PC-9 (cell line): Measurements from ENCODE around the gene KCNE1. TPM values are rescaled to one million over a fixed set of nuclear protein-coding genes. Genes with fewer than 3 reads are reported as not detected.
"Not testable (repeated sequence)": the region's sequence is repeated elsewhere in the genome, so short reads cannot be mapped to it uniquely, and the experiment has no call there.

Source experiments
- BruUV-seq: library from RNA; stranded (reverse); fragments of 400-500 nt; replicated peaks from 2 replicates; lab custom pipeline; 2021; lab: Mats Ljungman, UMichigan
- CTCF ChIA-PET: fragments of 300-600 bp; sonication (Branson Sonifier 250); formaldehyde crosslinking; loops from one replicate; lab custom pipeline; 2022; ENCODE audit warnings: antibody characterized with exemption; lab: Charles Lee
- POLR2A ChIA-PET: fragments of 300-600 bp; sonication (Branson Sonifier 250); formaldehyde crosslinking; loops from one replicate; lab custom pipeline; 2022; ENCODE audit warnings: antibody characterized with exemption; ENCODE audit not compliant: unreplicated experiment; lab: Charles Lee
- DNase-seq, 2 experiments: peaks; one replicate each; pipeline versions ENCODE4 v3.0.0 to v3.0.0-alpha.2; 2015 to 2022; ENCODE audit warnings: mixed read lengths in 1 of 2
- H2AFZ ChIP-seq: fragments of 200-600 bp; sonication (generic); 2 replicates; pipeline ENCODE4 v1.8.1; 2017; ENCODE audit warnings: antibody characterized with exemption
- H3F3A ChIP-seq: fragments of 200-600 bp; sonication (generic); 2 replicates; pipeline ENCODE4 v1.8.1; 2017; ENCODE audit warnings: antibody characterized with exemption, mild to moderate bottlenecking, low read depth; ENCODE audit not compliant: insufficient read depth
- H3K27ac ChIP-seq: fragments of 200-600 bp; sonication (generic); 2 replicates; pipeline ENCODE4 v1.6.1; 2016; ENCODE audit warnings: mixed run types
- H3K27me3 ChIP-seq: fragments of 200-600 bp; sonication (generic); 2 replicates; pipeline ENCODE4 v1.6.1; 2016; ENCODE audit warnings: low read depth, mixed run types; ENCODE audit not compliant: insufficient read depth
- H3K36me3 ChIP-seq: fragments of 200-600 bp; sonication (generic); 2 replicates; pipeline ENCODE4 v1.6.1; 2016; ENCODE audit warnings: low read depth, mixed run types
- H3K4me1 ChIP-seq: fragments of 200-600 bp; sonication (generic); replicated peaks from 2 replicates; pipeline ENCODE4 v1.6.1; 2016; ENCODE audit warnings: mixed run types; ENCODE audit not compliant: insufficient read depth
- H3K4me2 ChIP-seq: fragments of 200-600 bp; sonication (generic); 2 replicates; pipeline ENCODE4 v1.6.1; 2017; ENCODE audit warnings: mixed run types
- H3K4me3 ChIP-seq: fragments of 200-600 bp; sonication (generic); 2 replicates; pipeline ENCODE4 v1.6.1; 2016; ENCODE audit warnings: mixed run types
- H3K79me2 ChIP-seq: fragments of 200-600 bp; sonication (generic); 2 replicates; pipeline ENCODE4 v1.6.1; 2017; ENCODE audit warnings: low read depth, mixed run types
- H3K9me2 ChIP-seq: fragments of 200-600 bp; sonication (generic); 2 replicates; pipeline ENCODE4 v1.8.1; 2017; ENCODE audit warnings: mild to moderate bottlenecking; ENCODE audit not compliant: insufficient read depth
- H3K9me3 ChIP-seq: fragments of 200-600 bp; sonication (generic); 2 replicates; pipeline ENCODE4 v1.8.1; 2016; ENCODE audit warnings: low read depth; ENCODE audit not compliant: insufficient read depth
- H4K20me1 ChIP-seq: fragments of 200-600 bp; sonication (generic); 2 replicates; pipeline ENCODE4 v1.8.1; 2017; ENCODE audit not compliant: insufficient read depth
- EZH2 ChIP-seq: fragments of 200-600 bp; sonication (generic); IDR thresholded peaks from 2 replicates; pipeline ENCODE4 v1.8.0; 2017; ENCODE audit warnings: antibody characterized with exemption, low read depth
- intact Hi-C: fragments of 100-400 bp; cut with micrococcal nuclease; formaldehyde crosslinking; loops from one replicate; pipeline ENCODE4 v1.10.0; 2022; ENCODE audit not compliant: unreplicated experiment
- total RNA-seq: library from RNA; stranded (reverse); gene quantifications from 2 replicates; pipeline ENCODE4 v1.2.3, GENCODE V29; 2021
- TF ChIP-seq, protein P1 (sequence below): fragments of 200-600 bp; sonication (generic); conservative IDR thresholded peaks from 2 replicates; pipeline ENCODE4 v1.6.1; 2017; ENCODE audit warnings: mixed run types, antibody characterized with exemption, mild to moderate bottlenecking, moderate library complexity

KCNE1 gene
- total RNA-seq, 1 experiment from 2014 or later = 0.31 TPM

DNA sequence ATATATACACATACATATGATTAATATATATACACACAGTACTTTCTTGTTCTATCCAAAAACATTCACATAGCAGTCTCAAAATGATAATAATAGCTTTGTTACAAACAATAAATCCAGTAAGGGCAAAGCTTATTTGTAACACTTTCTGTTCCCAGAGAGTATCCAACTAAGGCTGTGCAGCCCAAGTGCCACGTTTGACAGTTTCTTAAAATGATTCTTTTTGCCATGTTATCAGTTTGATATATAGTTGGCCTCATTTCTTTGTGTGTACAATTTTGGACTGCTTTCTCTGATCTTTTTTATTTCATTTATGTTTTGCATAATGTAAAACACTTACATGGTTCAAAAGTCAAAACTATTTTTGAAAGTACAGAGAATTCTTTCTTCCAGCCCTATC is 11.8 kb downstream of the KCNE1 start:
- no peak for DNase-seq
- Histone ChIP-seq H3K27ac (no peak overlapping the region), H3F3A (no peaks in the 10 kb centered on the region), H3K4me3 (no peak overlapping the region), H4K20me1 (no peaks in the 10 kb centered on the region), H3K4me1 (peaks cover 12% of the 10 kb centered on the region; the same call in 1 of the 2 replicates), H3K79me2 (no peaks in the 10 kb centered on the region), H2AFZ (no peak overlapping the region), H3K4me2 (no peak overlapping the region), H3K9me2 (no peaks in the 10 kb centered on the region), H3K27me3 (no peaks in the 10 kb centered on the region), H3K36me3 (no peaks in the 10 kb centered on the region), H3K9me3 (peaks cover 5% of the 10 kb centered on the region; the same call in 1 of the 2 replicates)
- POLR2A ChIA-PET = no interaction called here
- intact Hi-C loops = no loop called here
- no peak for TF ChIP-seq EZH2
- TF ChIP-seq, protein P1, sequence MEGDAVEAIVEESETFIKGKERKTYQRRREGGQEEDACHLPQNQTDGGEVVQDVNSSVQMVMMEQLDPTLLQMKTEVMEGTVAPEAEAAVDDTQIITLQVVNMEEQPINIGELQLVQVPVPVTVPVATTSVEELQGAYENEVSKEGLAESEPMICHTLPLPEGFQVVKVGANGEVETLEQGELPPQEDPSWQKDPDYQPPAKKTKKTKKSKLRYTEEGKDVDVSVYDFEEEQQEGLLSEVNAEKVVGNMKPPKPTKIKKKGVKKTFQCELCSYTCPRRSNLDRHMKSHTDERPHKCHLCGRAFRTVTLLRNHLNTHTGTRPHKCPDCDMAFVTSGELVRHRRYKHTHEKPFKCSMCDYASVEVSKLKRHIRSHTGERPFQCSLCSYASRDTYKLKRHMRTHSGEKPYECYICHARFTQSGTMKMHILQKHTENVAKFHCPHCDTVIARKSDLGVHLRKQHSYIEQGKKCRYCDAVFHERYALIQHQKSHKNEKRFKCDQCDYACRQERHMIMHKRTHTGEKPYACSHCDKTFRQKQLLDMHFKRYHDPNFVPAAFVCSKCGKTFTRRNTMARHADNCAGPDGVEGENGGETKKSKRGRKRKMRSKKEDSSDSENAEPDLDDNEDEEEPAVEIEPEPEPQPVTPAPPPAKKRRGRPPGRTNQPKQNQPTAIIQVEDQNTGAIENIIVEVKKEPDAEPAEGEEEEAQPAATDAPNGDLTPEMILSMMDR = no peak
- CTCF ChIA-PET = no interaction called here
- BruUV-seq = no TSS peak

DNA sequence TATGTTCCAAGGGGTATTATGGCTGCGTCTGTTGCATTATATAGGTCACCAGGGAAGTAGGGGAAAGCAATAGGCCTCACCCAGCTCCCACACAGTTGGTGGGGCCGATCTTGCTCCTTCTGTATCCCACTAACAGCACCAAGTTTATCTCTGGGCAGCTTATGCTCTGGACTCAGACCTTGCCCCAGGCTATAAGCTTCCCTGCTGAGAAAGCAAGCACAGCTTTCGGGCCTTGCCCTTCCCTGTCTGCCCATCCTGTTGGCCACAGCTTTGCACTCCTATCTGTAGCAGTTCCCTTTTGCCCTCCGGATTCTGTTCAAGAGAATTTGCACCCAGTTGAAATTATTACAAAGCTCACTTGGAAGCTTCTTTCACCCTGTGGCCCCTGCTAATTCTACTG is 12.9 kb downstream of the KCNE1 start:
- no peak overlapping the region for H2AFZ ChIP-seq
- no peak overlapping the region for H3K4me3 ChIP-seq
- no peak for DNase-seq
- BruUV-seq = no TSS peak
- peak overlapping the region; percentile 28; the same call in 1 of the 2 replicates for H3K4me2 ChIP-seq
- H3K4me1 ChIP-seq = peaks cover 12% of the 10 kb centered on the region; the same call in 1 of the 2 replicates
- H3K79me2 ChIP-seq = no peaks in the 10 kb centered on the region
- no peaks in the 10 kb centered on the region for H3F3A ChIP-seq
- H3K27me3 ChIP-seq = no peaks in the 10 kb centered on the region
- intact Hi-C loops = no loop called here
- no peaks in the 10 kb centered on the region for H3K9me2 ChIP-seq
- POLR2A ChIA-PET = no interaction called here
- H3K27ac ChIP-seq = no peak overlapping the region
- TF ChIP-seq, protein P1 = no peak
- no peak for TF ChIP-seq EZH2
- H3K9me3 ChIP-seq = peaks cover 5% of the 10 kb centered on the region; the same call in 1 of the 2 replicates
- no peaks in the 10 kb centered on the region for H4K20me1 ChIP-seq
- H3K36me3 ChIP-seq = no peaks in the 10 kb centered on the region
- CTCF ChIA-PET = no interaction called here

DNA sequence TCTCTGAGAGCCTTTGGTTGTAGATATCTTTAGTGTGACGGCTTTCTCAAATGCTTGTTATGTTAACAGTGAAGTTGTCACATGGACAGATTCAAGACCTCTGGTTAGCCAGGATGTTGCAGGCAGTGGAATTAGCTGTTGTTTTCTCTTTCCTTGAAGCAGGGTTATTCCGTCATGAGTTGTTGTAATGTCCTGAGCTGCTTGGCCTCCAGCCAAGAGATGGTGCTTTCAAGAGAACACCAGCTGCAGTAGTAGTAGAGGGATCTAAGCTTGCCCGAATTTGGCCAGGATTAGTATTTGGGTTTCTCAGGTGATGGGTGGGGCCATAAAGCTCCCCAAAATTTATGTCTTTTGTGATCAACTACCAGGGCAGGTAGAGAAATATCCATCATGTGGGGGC is 13.4 kb downstream of the KCNE1 start:
- no peak for TF ChIP-seq EZH2
- Histone ChIP-seq H3K9me2 (no peaks in the 10 kb centered on the region), H3K27ac (no peak overlapping the region), H3K27me3 (no peaks in the 10 kb centered on the region), H3K9me3 (peaks cover 5% of the 10 kb centered on the region; the same call in 1 of the 2 replicates), H3K79me2 (no peaks in the 10 kb centered on the region), H3K4me3 (no peak overlapping the region), H3K36me3 (no peaks in the 10 kb centered on the region), H4K20me1 (no peaks in the 10 kb centered on the region), H3K4me1 (peaks cover 12% of the 10 kb centered on the region; the same call in 1 of the 2 replicates), H3K4me2 (no peak overlapping the region), H2AFZ (no peak overlapping the region), H3F3A (no peaks in the 10 kb centered on the region)
- intact Hi-C loops = no loop called here
- ChIA-PET POLR2A (no interaction called here), CTCF (no interaction called here)
- no TSS peak for BruUV-seq
- no peak for DNase-seq

DNA sequence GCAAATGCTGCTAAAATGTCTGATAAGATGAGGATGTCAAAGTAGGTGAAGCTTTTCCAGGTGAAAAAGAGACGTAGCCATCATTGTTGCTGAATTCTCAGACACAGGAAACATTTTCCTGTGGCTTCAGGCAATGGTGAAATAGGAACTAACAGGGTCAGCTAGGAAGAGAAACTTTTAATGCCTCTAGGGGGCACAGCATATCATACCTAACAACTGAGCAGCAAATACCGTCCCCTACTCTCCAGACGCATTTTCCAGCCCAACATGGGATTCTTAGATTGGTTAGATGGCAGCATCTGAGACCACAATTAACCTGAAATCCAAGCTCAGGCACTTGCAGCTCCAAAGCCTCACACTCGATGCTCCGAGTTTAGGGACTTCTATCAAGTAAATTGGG is 28.2 kb downstream of the KCNE1 start:
- H3K79me2 ChIP-seq, H3K27me3 ChIP-seq, H3K27ac ChIP-seq, H2AFZ ChIP-seq, H3F3A ChIP-seq, intact Hi-C loops, H3K9me3 ChIP-seq, H3K4me3 ChIP-seq, H3K4me2 ChIP-seq, H3K9me2 ChIP-seq, H4K20me1 ChIP-seq, POLR2A ChIA-PET, H3K36me3 ChIP-seq, H3K4me1 ChIP-seq, DNase-seq, CTCF ChIA-PET, BruUV-seq: not testable (repeated sequence)

DNA sequence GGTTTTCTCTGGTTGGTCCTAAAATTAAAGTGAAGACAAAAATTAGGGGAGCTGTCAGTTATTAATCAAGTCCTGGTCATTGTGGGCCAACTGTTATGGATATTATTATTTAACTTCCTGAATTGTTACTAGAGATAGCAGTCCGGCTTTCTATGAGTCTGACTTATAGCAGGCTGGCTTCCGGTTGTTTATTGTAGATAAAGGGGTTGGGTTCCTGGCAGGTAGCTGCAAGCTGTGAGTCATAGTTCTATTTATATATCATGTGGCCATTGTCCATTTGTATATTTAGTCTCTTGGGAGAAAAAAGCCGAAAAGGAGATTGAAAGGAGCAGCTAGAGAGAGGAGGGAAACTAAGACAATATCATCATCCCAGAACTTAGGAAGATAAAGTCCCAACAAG is 28.6 kb downstream of the KCNE1 start:
- H3K4me2 ChIP-seq, POLR2A ChIA-PET, BruUV-seq, H3F3A ChIP-seq, CTCF ChIA-PET, H3K27me3 ChIP-seq, H3K4me3 ChIP-seq, DNase-seq, H3K9me2 ChIP-seq, H3K9me3 ChIP-seq, H2AFZ ChIP-seq, H3K36me3 ChIP-seq, H3K4me1 ChIP-seq, intact Hi-C loops, H3K79me2 ChIP-seq, H3K27ac ChIP-seq, H4K20me1 ChIP-seq: not testable (repeated sequence)

DNA sequence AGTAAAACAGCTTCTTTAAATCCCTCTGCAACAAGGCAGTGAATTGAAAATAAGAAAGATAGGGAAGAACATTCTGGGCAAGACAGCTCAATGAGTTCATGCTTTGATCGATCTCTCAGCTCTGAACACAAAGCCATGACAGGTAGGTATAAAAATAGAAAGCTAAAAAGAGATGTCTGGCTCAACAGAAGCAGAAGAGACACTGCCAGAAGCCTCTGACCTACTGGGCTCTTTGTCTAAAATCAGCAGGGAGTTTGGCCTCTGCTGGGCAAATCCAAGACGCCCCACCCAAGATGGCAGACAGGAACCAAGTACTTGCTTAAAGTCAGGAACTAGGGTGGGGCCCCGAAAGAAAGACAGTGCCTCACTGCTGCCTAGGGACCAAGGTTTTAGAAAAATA is 44.7 kb downstream of the KCNE1 start:
- BruUV-seq = not testable (repeated sequence)

More for the DNA sequence above, 44.7 kb downstream of the KCNE1 start:
- H3K4me3 ChIP-seq, intact Hi-C loops, CTCF ChIA-PET, DNase-seq, H3K4me2 ChIP-seq, H3K9me3 ChIP-seq, H3F3A ChIP-seq, H3K27me3 ChIP-seq, H3K36me3 ChIP-seq, H3K9me2 ChIP-seq, H3K79me2 ChIP-seq, H2AFZ ChIP-seq, H4K20me1 ChIP-seq, POLR2A ChIA-PET, H3K27ac ChIP-seq, H3K4me1 ChIP-seq: not testable (repeated sequence)
